ENCODE measurements around the gene CD46.

CD46 gene

GRCh38 chr1:207838156-207839082 lies 86.6 kb downstream of the CD46 start:
- H3K27me3 ChIP-seq (ENCODE audit: insufficient read depth, low read length), result no peaks in the 10 kb centered on the region
- H2AFZ ChIP-seq (ENCODE audit: low read length, unreplicated experiment), result no peak overlapping the region
- peaks cover 34% of the 10 kb centered on the region for H3K79me2 ChIP-seq (ENCODE audit: control insufficient read depth, insufficient read depth, low read length, unreplicated experiment)
- no peaks in the 10 kb centered on the region for H3K4me1 ChIP-seq (ENCODE audit: control insufficient read depth, insufficient read depth, low read length, unreplicated experiment)
- peaks cover 2% of the 10 kb centered on the region; the same call in 1 of the 2 replicates for H3K36me3 ChIP-seq (ENCODE audit: insufficient read depth, low read length)
- no peak overlapping the region for H3K4me3 ChIP-seq (ENCODE audit: low read depth, low read length)
- no peak overlapping the region for H3K27ac ChIP-seq (ENCODE audit: low read depth, low read length)

DNA sequence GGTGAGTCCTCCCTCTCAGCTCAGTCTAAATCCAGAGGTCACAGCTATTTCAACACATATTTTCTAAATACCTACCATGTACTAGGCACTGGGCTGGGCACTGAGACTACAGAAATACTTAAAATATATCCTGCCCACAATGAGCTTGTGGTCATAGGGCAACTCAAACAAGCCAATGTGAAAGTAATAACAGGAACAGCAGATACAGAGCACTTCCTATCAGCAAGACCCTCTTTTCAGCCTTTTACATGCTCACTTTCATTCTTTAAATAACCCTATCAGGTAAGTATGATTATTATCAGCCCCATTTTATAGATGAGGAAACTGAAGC lies 87.2 kb downstream of the CD46 start:
- Histone ChIP-seq H3K36me3 (ENCODE audit: insufficient read depth, low read length) (peaks cover 2% of the 10 kb centered on the region; the same call in 1 of the 2 replicates), H3K79me2 (ENCODE audit: control insufficient read depth, insufficient read depth, low read length, unreplicated experiment) (peaks cover 40% of the 10 kb centered on the region), H2AFZ (ENCODE audit: low read length, unreplicated experiment) (no peak overlapping the region)

GRCh38 chr1:207840380-207840779 lies 88.5 kb downstream of the CD46 start:
- no peak overlapping the region for H2AFZ ChIP-seq (ENCODE audit: low read length, unreplicated experiment)
- peaks cover 2% of the 10 kb centered on the region; the same call in 1 of the 2 replicates for H3K36me3 ChIP-seq (ENCODE audit: insufficient read depth, low read length)
- H3K4me1 ChIP-seq (ENCODE audit: control insufficient read depth, insufficient read depth, low read length, unreplicated experiment), result peaks cover 6% of the 10 kb centered on the region
- no peak overlapping the region for H3K4me3 ChIP-seq (ENCODE audit: low read depth, low read length)
- H3K27ac ChIP-seq (ENCODE audit: low read depth, low read length), result no peak overlapping the region
- no peaks in the 10 kb centered on the region for H3K27me3 ChIP-seq (ENCODE audit: insufficient read depth, low read length)
- H3K79me2 ChIP-seq (ENCODE audit: control insufficient read depth, insufficient read depth, low read length, unreplicated experiment), result peaks cover 49% of the 10 kb centered on the region

More for the DNA sequence above, 87.2 kb downstream of the CD46 start:
- H3K4me3 ChIP-seq (ENCODE audit: low read depth, low read length), result no peak overlapping the region
- H3K4me1 ChIP-seq (ENCODE audit: control insufficient read depth, insufficient read depth, low read length, unreplicated experiment), result no peaks in the 10 kb centered on the region
- H3K27me3 ChIP-seq (ENCODE audit: insufficient read depth, low read length), result no peaks in the 10 kb centered on the region
- no peak overlapping the region for H3K27ac ChIP-seq (ENCODE audit: low read depth, low read length)

DNA sequence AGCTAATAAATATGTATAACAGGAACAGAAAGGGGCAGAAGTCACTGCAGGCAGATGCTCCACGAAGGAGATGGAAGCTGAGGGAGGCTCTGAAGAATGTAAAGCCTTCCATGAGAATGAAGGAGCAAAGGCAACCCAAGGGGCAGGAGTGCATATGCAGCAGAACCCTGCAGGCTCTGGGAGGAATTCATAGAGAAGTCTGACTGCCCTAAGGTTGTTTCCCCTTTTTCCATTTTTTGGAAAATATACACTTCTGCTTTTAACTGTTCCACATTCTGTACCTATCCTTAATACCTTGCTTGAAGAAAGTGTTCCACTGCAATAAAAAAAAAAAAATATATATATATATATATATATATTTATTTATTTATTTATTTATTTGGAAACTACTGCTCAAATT lies 89.4 kb downstream of the CD46 start:
- H3K79me2 ChIP-seq (ENCODE audit: control insufficient read depth, insufficient read depth, low read length, unreplicated experiment), result peaks cover 58% of the 10 kb centered on the region
- no peak overlapping the region for H3K27ac ChIP-seq (ENCODE audit: low read depth, low read length)
- H3K27me3 ChIP-seq (ENCODE audit: insufficient read depth, low read length), result no peaks in the 10 kb centered on the region
- H3K4me3 ChIP-seq (ENCODE audit: low read depth, low read length), result no peak overlapping the region
- peaks cover 2% of the 10 kb centered on the region; the same call in 1 of the 2 replicates for H3K36me3 ChIP-seq (ENCODE audit: insufficient read depth, low read length)
- no peak overlapping the region for H2AFZ ChIP-seq (ENCODE audit: low read length, unreplicated experiment)
- peaks cover 6% of the 10 kb centered on the region for H3K4me1 ChIP-seq (ENCODE audit: control insufficient read depth, insufficient read depth, low read length, unreplicated experiment)

- no peaks in the 10 kb centered on the region for H3K27me3 ChIP-seq (ENCODE audit: insufficient read depth, low read length)
- H3K36me3 ChIP-seq (ENCODE audit: insufficient read depth, low read length), result peaks cover 4% of the 10 kb centered on the region; the same call in 1 of the 2 replicates
- no peak overlapping the region for H3K27ac ChIP-seq (ENCODE audit: low read depth, low read length)
- H3K4me3 ChIP-seq (ENCODE audit: low read depth, low read length), result no peak overlapping the region
- H3K79me2 ChIP-seq (ENCODE audit: control insufficient read depth, insufficient read depth, low read length, unreplicated experiment), result peaks cover 62% of the 10 kb centered on the region
- peaks cover 7% of the 10 kb centered on the region for H3K4me1 ChIP-seq (ENCODE audit: control insufficient read depth, insufficient read depth, low read length, unreplicated experiment)
- no peak overlapping the region for H2AFZ ChIP-seq (ENCODE audit: low read length, unreplicated experiment)
Measured at GRCh38 chr1:207841901-207842300, 90.0 kb downstream of the CD46 start.

- Histone ChIP-seq H2AFZ (ENCODE audit: low read length, unreplicated experiment) (no peak overlapping the region), H3K79me2 (ENCODE audit: control insufficient read depth, insufficient read depth, low read length, unreplicated experiment) (peaks cover 64% of the 10 kb centered on the region), H3K4me1 (ENCODE audit: control insufficient read depth, insufficient read depth, low read length, unreplicated experiment) (peaks cover 13% of the 10 kb centered on the region), H3K27ac (ENCODE audit: low read depth, low read length) (no peak overlapping the region), H3K27me3 (ENCODE audit: insufficient read depth, low read length) (no peaks in the 10 kb centered on the region), H3K4me3 (ENCODE audit: low read depth, low read length) (no peak overlapping the region), H3K36me3 (ENCODE audit: insufficient read depth, low read length) (peaks cover 6% of the 10 kb centered on the region; the same call in 1 of the 2 replicates)
Measured at GRCh38 chr1:207842506-207842905, 90.7 kb downstream of the CD46 start.

DNA sequence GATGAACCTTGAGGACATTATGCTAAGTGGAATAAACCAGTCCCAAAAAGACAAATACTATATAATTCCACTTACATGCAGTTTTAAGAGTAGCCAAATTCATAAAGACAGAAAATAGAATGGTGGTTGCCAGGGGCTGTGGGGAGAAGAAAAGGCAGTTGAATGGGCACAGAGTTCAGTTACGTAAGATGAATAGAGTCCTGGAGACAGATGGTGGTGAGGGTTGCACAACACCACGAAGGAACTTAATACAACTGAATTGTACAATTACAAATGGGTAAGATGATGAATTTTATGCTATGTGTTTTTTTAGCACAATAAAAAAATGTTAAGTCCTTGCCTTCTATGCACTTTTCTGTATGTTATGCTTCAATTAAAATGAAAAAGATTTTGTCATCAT lies 92.5 kb downstream of the CD46 start:
- Histone ChIP-seq H3K79me2 (ENCODE audit: control insufficient read depth, insufficient read depth, low read length, unreplicated experiment) (peaks cover 51% of the 10 kb centered on the region), H2AFZ (ENCODE audit: low read length, unreplicated experiment) (no peak overlapping the region), H3K27ac (ENCODE audit: low read depth, low read length) (no peak overlapping the region)

More for the DNA sequence above, 92.5 kb downstream of the CD46 start:
- Histone ChIP-seq H3K4me1 (ENCODE audit: control insufficient read depth, insufficient read depth, low read length, unreplicated experiment) (peaks cover 31% of the 10 kb centered on the region), H3K27me3 (ENCODE audit: insufficient read depth, low read length) (no peaks in the 10 kb centered on the region), H3K36me3 (ENCODE audit: insufficient read depth, low read length) (peaks cover 5% of the 10 kb centered on the region; the same call in 1 of the 2 replicates), H3K4me3 (ENCODE audit: low read depth, low read length) (no peak overlapping the region)
